ENCODE measurements around the gene DNAJC7. TPM values are rescaled to one million over a fixed set of nuclear protein-coding genes. Genes with fewer than 3 reads are reported as not detected.

DNAJC7 gene
- polyA plus RNA-seq, 1 of the 3 experiments (the other 2 are of a cell fraction) = 38.8 TPM

GRCh38 chr17:42055496-42055895 is 38.3 kb upstream of the DNAJC7 start:
- H3K27me3 ChIP-seq (ENCODE audit: insufficient read depth) = peaks cover 15% of the 10 kb centered on the region
- TF ChIP-seq REST (IDR thresholded peaks at IDR 0.05; ENCODE audit: low read depth, low read length) = no peak
- TF ChIP-seq, protein P1, sequence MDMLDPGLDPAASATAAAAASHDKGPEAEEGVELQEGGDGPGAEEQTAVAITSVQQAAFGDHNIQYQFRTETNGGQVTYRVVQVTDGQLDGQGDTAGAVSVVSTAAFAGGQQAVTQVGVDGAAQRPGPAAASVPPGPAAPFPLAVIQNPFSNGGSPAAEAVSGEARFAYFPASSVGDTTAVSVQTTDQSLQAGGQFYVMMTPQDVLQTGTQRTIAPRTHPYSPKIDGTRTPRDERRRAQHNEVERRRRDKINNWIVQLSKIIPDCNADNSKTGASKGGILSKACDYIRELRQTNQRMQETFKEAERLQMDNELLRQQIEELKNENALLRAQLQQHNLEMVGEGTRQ (IDR thresholded peaks at IDR 0.05; ENCODE audit: borderline replicate concordance, low read depth, low read length) = no peak
- TF ChIP-seq TEAD4 (IDR thresholded peaks at IDR 0.05; ENCODE audit: borderline replicate concordance, insufficient read depth) = no peak
- TF ChIP-seq, protein P2, sequence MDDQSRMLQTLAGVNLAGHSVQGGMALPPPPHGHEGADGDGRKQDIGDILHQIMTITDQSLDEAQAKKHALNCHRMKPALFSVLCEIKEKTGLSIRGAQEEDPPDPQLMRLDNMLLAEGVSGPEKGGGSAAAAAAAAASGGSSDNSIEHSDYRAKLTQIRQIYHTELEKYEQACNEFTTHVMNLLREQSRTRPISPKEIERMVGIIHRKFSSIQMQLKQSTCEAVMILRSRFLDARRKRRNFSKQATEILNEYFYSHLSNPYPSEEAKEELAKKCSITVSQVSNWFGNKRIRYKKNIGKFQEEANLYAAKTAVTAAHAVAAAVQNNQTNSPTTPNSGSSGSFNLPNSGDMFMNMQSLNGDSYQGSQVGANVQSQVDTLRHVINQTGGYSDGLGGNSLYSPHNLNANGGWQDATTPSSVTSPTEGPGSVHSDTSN (IDR thresholded peaks at IDR 0.05) = no peak
- TF ChIP-seq, protein P3, sequence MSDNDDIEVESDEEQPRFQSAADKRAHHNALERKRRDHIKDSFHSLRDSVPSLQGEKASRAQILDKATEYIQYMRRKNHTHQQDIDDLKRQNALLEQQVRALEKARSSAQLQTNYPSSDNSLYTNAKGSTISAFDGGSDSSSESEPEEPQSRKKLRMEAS (IDR thresholded peaks at IDR 0.05; ENCODE audit: low read depth) = no peak
- TF ChIP-seq TAF1 (IDR thresholded peaks at IDR 0.05; ENCODE audit: borderline replicate concordance, low read depth, low read length) = no peak
- TF ChIP-seq NFIC (IDR thresholded peaks at IDR 0.05; ENCODE audit: borderline replicate concordance) = no peak
- TF ChIP-seq ZBTB33 (IDR thresholded peaks at IDR 0.05; ENCODE audit: borderline replicate concordance, low read depth) = no peak
- no peak for TF ChIP-seq RXRA (IDR thresholded peaks at IDR 0.05; ENCODE audit: borderline replicate concordance, low read depth)
- TF ChIP-seq, protein P4, sequence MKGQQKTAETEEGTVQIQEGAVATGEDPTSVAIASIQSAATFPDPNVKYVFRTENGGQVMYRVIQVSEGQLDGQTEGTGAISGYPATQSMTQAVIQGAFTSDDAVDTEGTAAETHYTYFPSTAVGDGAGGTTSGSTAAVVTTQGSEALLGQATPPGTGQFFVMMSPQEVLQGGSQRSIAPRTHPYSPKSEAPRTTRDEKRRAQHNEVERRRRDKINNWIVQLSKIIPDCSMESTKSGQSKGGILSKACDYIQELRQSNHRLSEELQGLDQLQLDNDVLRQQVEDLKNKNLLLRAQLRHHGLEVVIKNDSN (IDR thresholded peaks at IDR 0.05; ENCODE audit: borderline replicate concordance, low read depth) = no peak
- no peak for TF ChIP-seq RFX5 (IDR thresholded peaks at IDR 0.05; ENCODE audit: low read length)
- TF ChIP-seq TCF12 (IDR thresholded peaks at IDR 0.05) = no peak
- TF ChIP-seq NRF1 (IDR thresholded peaks at IDR 0.05; ENCODE audit: low read depth, low read length) = no peak
- TF ChIP-seq SMC3 (IDR thresholded peaks at IDR 0.05; ENCODE audit: low read depth, low read length) = no peak
- TF ChIP-seq FOSL2 (IDR thresholded peaks at IDR 0.05; ENCODE audit: borderline replicate concordance, low read depth) = no peak

More at GRCh38 chr17:42055496-42055895, 38.3 kb upstream of the DNAJC7 start:
- peaks cover 0 to 4% of the 10 kb centered on the region in 2 experiments; a peak in 1 of 4 replicates for H3K4me1 ChIP-seq (ENCODE audit: control insufficient read depth in 1 of 2, insufficient read depth in 2 of 2, low read depth in 1 of 2, low read length in 1 of 2)
- POLR2A ChIA-PET = interaction anchor here (0.6 kb wide), 1 partner anchor 11 kb away, joined by 4 read pairs; no protein-coding TSS in a partner anchor
- no peaks in the 10 kb centered on the region for H3K79me2 ChIP-seq (ENCODE audit: insufficient read depth)
- no peak overlapping the region for H3K9ac ChIP-seq
- no peaks in the 10 kb centered on the region for H4K20me1 ChIP-seq (ENCODE audit: insufficient read depth)
- DNase-seq = no peak
- no peaks in the 10 kb centered on the region for H3K9me2 ChIP-seq
- 61% methylated on average over 6 of the region's 6 CpGs for WGBS (ENCODE audit: low lambda C conversion rate)
- no peak overlapping the region for H3K27ac ChIP-seq (ENCODE audit: low read depth in 2 of 2, low read length in 1 of 2)
- H3K36me3 ChIP-seq (replicated peaks in 1 of 2; ENCODE audit: control insufficient read depth in 1 of 2, insufficient read depth in 2 of 2, low read length in 1 of 2) = no peaks in the 10 kb centered on the region
- H2AFZ ChIP-seq (ENCODE audit: low read depth) = no peak overlapping the region
- H3K4me3 ChIP-seq (ENCODE audit: low read depth in 2 of 2, low read length in 1 of 2) = no peak overlapping the region
- H3K4me2 ChIP-seq = no peak overlapping the region
- CTCF ChIA-PET = interaction anchor here (0.6 to 4.1 kb wide), 4 partner anchors 9 to 97 kb away, joined by 3 to 26 read pairs (median 6); no protein-coding TSS in a partner anchor
- H3F3A ChIP-seq (replicated peaks; ENCODE audit: insufficient read depth) = no peaks in the 10 kb centered on the region
- no peaks in the 10 kb centered on the region for H3K9me3 ChIP-seq
